T-helper 1 cell treated with Interleukin-12 subunit alpha and Interleukin-12 subunit beta and Interleukin-4 antibody, amounts not matched to agents 30 μg/mL and 1 μg/mL, for 36 hours (primary cell): Measurements from ENCODE around the gene B3GALT4.

ENCODE experiments used
- H3K27ac Mint-ChIP-seq: one replicate; pipeline ENCODE4 v1.8.0; 2021; ENCODE audit warnings: mild to moderate bottlenecking, mixed read lengths
- H3K27me3 Mint-ChIP-seq: one replicate; pipeline ENCODE4 v1.8.0; 2021; ENCODE audit warnings: low read depth, mixed read lengths
- H3K36me3 Mint-ChIP-seq: one replicate; pipeline ENCODE4 v1.8.0; 2021; ENCODE audit warnings: low read depth, mixed read lengths
- H3K4me1 Mint-ChIP-seq: one replicate; pipeline ENCODE4 v1.8.0; 2021; ENCODE audit warnings: low read depth, mixed read lengths
- H3K4me3 Mint-ChIP-seq: one replicate; pipeline ENCODE4 v1.8.0; 2021; ENCODE audit warnings: mild to moderate bottlenecking, moderate library complexity, mixed read lengths
- H3K9me3 Mint-ChIP-seq: one replicate; pipeline ENCODE4 v1.8.0; 2021; ENCODE audit warnings: mixed read lengths

Gene B3GALT4, protein sequence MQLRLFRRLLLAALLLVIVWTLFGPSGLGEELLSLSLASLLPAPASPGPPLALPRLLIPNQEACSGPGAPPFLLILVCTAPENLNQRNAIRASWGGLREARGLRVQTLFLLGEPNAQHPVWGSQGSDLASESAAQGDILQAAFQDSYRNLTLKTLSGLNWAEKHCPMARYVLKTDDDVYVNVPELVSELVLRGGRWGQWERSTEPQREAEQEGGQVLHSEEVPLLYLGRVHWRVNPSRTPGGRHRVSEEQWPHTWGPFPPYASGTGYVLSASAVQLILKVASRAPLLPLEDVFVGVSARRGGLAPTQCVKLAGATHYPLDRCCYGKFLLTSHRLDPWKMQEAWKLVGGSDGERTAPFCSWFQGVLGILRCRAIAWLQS

DNA sequence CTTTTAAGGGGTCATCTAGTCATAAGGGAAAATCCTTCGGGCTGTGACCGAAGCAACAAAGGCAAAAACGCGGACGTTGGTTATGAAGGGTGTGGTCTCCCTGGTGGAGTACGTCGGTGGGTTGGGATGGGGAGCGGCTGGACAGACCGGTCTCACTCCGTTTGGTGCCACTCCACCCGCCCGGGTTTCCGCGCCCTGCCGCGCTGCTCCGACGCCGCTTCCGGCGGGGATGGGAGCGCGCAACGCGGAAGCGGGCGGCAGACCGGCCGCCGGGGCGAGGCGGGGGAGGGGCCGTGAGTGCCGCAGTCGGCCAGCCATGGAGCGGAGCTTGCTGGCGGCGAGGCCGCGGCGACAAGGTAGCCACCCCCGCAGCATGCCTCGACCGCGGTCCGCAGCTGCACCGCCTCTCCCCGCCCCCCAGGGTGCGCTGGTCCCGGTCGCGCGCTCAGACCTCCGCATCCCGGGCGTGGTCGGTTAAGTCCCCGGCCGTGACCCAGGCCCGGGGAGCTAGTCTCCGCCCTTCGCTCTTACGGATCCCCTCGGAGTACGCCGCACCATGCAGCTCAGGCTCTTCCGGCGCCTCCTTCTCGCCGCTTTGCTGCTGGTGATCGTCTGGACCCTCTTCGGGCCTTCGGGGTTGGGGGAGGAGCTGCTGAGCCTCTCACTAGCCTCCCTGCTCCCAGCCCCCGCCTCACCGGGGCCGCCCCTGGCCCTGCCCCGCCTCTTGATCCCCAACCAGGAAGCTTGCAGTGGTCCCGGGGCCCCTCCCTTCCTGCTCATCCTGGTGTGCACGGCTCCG, at the start of gene B3GALT4:
Gene B3GALT4 (plus strand): TSS at position 260 of the 799 bp plus-strand sequence. CDS start 297 bp downstream, at position 557.
- Mint-ChIP-seq H3K27me3 (no peaks in the 10 kb centered on the region), H3K36me3 (peaks cover 56% of the 10 kb centered on the region), H3K27ac (peak within 1 kb of the TSS; percentile 96), H3K4me3 (peak within 1 kb of the TSS; percentile 92), H3K9me3 (no peaks in the 10 kb centered on the region), H3K4me1 (peaks cover 44% of the 10 kb centered on the region)

DNA sequence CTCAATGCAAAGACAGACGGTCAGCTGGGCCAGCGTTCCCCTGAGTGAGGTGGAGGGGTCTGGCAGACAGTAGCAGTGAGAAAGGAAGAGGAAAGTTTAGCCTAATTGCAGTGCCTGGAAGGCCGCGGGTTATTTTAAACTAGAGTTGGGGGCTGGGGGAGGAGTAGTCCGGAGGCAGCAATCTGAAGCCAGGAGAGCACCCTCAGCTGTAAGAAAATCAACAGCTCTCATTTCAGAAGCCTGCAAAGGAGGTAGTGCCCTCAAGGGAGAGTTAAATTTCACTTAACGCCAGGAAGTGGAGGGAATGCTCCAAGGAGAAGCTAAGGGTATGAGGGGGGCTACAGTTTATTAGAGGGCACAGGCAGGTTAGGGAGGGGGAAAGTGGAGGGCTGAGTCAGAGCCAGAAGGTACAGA, 41.7 kb upstream of the B3GALT4 start:
- no peaks in the 10 kb centered on the region for H3K9me3 Mint-ChIP-seq
- H3K4me1 Mint-ChIP-seq: no peaks in the 10 kb centered on the region
- H3K27me3 Mint-ChIP-seq: peaks cover 44% of the 10 kb centered on the region
- no peak overlapping the region for H3K27ac Mint-ChIP-seq
- H3K4me3 Mint-ChIP-seq: no peak overlapping the region
- H3K36me3 Mint-ChIP-seq: no peaks in the 10 kb centered on the region

DNA sequence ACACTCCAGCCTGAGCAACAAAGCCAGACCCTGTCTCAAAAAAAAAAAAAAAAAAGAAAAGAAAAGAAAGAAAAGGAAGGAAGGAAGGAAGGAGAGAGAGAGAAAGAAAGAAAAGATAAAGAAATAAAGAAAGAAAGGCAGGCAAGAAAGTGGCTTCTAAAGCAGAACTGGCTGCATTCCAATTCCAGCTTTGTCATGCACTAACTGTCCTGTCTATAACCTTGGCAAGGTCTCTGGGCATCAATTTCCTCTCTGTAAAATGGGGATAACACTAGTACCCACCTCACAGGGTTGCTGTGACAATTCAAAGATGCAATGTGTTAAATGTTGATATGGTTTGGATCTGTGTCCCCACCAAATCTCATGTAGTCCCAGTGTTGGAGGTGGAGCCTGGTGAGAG, 40.6 kb upstream of the B3GALT4 start:
- H3K27ac Mint-ChIP-seq: no peak overlapping the region
- no peaks in the 10 kb centered on the region for H3K36me3 Mint-ChIP-seq
- no peaks in the 10 kb centered on the region for H3K9me3 Mint-ChIP-seq
- no peak overlapping the region for H3K4me3 Mint-ChIP-seq
- H3K27me3 Mint-ChIP-seq: peaks cover 42% of the 10 kb centered on the region
- no peaks in the 10 kb centered on the region for H3K4me1 Mint-ChIP-seq

DNA sequence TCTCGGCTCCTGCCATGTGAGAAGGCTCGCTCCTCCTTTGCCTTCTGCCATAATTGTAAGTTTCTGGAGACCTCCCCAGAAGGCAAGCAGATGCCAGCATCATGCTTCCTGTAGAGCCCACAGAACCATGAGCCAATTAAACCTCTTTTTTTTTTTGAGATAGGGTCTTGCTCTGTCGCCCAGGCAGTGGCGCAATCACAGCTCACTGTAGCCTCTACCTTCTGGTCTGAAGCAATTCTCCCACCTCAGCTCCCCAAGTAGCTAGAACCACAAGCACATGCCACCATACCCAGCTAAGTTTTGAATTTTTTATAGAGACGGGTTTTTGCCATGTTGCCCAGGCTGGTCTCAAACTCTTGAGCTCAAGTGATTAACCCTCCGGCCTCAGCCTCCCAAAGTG, 40.1 kb upstream of the B3GALT4 start:
- Mint-ChIP-seq H3K9me3 (no peaks in the 10 kb centered on the region), H3K36me3 (no peaks in the 10 kb centered on the region), H3K4me1 (peaks cover 2% of the 10 kb centered on the region), H3K4me3 (no peak overlapping the region), H3K27me3 (peaks cover 41% of the 10 kb centered on the region), H3K27ac (no peak overlapping the region)

DNA sequence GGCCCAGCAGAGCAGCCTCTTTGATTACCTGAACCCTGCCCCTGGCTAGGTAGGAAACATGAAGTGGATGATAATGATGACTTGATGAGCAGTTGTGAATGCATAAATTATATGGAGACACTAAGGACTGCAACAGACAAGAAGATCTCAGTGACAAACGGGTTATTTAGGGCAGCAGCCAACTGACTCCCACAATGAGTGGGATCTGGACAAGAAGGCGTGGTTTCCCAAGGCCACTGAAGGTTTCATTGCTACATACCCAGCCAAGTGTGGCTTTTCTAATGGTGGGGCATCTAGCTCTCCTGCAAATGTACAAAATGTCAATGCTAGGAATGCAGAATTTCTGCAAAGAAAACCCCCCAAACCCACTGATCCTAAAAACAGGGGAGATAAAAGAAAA, 39.2 kb upstream of the B3GALT4 start:
- Mint-ChIP-seq H3K4me3 (no peak overlapping the region), H3K27me3 (peaks cover 42% of the 10 kb centered on the region), H3K27ac (no peak overlapping the region), H3K4me1 (peaks cover 7% of the 10 kb centered on the region), H3K9me3 (no peaks in the 10 kb centered on the region), H3K36me3 (no peaks in the 10 kb centered on the region)

DNA sequence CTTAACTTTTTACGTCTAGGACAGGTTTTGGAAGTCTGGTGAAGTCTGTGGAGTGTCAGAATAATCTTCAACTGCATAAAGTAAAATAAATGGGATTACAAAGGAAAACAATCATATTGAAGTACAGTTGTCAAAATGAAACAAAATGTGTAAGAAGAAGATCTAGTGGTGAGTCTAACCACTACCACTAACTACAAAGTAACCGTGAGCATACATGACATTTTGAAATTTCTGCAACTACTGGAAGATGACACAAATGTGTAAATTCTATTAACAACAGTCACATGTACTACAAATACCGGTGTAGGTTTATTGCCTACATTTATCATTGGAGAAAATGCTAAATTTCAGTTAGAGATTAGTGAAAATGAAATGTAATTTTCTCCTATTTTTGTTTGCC, 35.0 kb upstream of the B3GALT4 start:
- Mint-ChIP-seq H3K9me3 (no peaks in the 10 kb centered on the region), H3K4me1 (peaks cover 7% of the 10 kb centered on the region), H3K4me3 (no peak overlapping the region), H3K27ac (no peak overlapping the region), H3K36me3 (no peaks in the 10 kb centered on the region), H3K27me3 (peaks cover 30% of the 10 kb centered on the region)

DNA sequence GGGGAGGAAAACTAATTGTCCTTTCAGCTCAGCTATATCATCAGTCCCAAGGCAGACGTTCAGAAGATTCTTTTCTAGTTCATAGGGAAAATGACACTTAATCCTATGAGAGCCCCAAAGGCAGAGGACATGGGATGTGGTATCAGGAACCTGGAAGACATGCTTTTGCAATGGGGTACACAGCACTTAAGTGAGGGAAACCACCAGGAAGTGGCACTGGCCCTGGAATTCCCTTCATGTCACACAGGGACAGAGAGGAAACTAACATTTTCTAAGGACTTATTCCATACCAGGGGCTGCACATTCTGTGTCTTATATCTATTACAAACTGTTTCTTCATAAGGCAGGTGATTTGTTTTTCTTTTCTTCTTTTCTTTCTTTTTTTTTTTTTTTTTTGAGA, 33.4 kb upstream of the B3GALT4 start:
- Mint-ChIP-seq H3K4me1 (peaks cover 9% of the 10 kb centered on the region), H3K9me3 (no peaks in the 10 kb centered on the region), H3K4me3 (no peak overlapping the region), H3K27me3 (peaks cover 22% of the 10 kb centered on the region), H3K27ac (no peak overlapping the region), H3K36me3 (no peaks in the 10 kb centered on the region)

DNA sequence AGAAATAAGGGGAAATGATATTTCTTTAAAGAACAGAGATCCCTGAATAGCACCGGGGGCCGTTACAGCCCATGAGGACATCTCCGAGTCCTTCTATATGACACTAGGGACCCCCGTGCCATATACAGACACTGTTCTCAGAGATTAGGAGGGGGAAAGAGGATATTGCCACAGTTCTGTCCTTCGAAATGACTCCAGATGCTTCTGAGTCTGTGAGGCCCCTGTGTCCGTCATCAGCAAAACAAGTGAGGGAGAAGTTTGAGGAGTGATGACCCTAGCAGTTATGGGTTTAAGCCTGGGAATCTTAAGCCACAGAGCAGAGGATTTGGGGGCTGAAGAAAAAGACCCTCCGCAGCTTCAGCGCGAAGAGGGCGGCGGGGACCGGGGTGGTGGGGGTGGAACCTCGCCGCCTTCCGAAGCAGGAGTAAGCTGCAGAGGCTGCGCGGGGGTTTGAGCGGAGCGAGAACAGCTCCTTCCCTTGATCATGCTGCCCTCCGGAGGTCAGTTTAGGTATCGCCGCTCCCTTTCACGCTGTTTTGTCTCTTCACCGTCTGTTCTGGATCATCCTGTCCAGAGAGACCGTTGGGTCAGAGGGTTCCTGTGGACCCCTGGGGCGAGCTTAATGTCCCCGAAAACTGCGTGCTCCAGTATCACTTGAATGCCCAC, 28.8 kb upstream of the B3GALT4 start:
- Mint-ChIP-seq H3K4me3 (peak overlapping the region; percentile 91), H3K36me3 (peaks cover 24% of the 10 kb centered on the region), H3K27ac (peak overlapping the region; percentile 94), H3K4me1 (peaks cover 28% of the 10 kb centered on the region), H3K27me3 (peaks cover 8% of the 10 kb centered on the region), H3K9me3 (no peaks in the 10 kb centered on the region)

DNA sequence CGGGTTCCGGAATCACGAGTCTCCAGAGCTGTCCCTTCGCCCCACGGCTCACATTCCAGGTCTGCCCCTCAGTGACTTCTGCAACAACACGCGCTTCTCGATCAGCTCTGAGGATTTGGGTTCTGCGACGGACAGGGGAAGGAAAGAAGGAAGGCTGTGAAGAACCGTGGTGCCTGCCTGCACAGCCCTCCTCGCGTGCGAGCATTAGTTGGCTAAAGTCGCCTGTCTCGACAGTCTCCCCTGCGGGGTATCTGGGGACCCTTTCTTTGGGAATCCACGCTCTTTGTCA, 28.3 kb upstream of the B3GALT4 start:
- H3K27me3 Mint-ChIP-seq: peaks cover 4% of the 10 kb centered on the region
- H3K4me1 Mint-ChIP-seq: peaks cover 28% of the 10 kb centered on the region
- H3K9me3 Mint-ChIP-seq: no peaks in the 10 kb centered on the region
- peak overlapping the region; percentile 94 for H3K27ac Mint-ChIP-seq
- peaks cover 24% of the 10 kb centered on the region for H3K36me3 Mint-ChIP-seq
- H3K4me3 Mint-ChIP-seq: peak overlapping the region; percentile 91

DNA sequence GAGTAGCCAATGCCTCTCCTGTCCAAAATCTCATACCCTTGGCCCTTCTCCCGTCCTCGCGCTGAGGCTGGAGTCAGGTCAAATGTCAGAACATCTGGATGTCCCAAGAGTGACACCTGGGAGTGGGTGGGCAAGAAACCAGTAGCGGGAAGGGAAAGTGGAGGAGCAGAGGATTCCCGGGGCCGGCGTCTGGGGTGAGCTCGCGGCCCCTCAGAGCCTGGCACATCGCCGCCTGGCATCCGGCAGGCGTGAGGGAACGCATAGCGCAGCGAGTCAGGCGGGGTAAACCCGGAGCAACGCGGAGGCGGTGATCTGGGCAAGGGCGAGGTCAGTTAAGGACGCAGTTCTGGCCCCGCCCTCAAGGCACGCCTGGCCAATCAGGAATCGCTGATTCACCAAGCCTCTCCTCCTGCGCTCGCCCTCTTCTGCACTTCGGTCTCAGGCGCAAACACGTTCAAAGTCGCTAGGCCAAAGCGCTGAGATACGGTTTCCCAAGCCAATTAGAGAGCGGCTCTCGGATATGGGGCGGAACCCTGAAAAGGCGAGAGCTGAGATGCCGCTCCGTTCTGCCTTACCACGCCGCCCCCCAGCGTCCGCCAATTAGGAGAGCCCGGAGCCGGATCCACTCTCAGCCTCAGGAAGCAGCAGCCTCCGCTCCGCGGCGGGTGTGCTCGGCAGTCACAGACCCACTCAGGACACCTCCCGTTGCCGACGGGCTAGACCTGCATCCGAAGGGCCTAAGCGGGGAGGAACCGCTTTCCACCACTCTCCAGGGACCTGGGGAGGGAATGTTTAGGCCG, 27.8 kb upstream of the B3GALT4 start:
- peak overlapping the region; percentile 94 for H3K27ac Mint-ChIP-seq
- peaks cover 24% of the 10 kb centered on the region for H3K36me3 Mint-ChIP-seq
- H3K4me1 Mint-ChIP-seq: peaks cover 28% of the 10 kb centered on the region
- H3K4me3 Mint-ChIP-seq: peak overlapping the region; percentile 91
- H3K9me3 Mint-ChIP-seq: no peaks in the 10 kb centered on the region
- peaks cover 4% of the 10 kb centered on the region for H3K27me3 Mint-ChIP-seq

DNA sequence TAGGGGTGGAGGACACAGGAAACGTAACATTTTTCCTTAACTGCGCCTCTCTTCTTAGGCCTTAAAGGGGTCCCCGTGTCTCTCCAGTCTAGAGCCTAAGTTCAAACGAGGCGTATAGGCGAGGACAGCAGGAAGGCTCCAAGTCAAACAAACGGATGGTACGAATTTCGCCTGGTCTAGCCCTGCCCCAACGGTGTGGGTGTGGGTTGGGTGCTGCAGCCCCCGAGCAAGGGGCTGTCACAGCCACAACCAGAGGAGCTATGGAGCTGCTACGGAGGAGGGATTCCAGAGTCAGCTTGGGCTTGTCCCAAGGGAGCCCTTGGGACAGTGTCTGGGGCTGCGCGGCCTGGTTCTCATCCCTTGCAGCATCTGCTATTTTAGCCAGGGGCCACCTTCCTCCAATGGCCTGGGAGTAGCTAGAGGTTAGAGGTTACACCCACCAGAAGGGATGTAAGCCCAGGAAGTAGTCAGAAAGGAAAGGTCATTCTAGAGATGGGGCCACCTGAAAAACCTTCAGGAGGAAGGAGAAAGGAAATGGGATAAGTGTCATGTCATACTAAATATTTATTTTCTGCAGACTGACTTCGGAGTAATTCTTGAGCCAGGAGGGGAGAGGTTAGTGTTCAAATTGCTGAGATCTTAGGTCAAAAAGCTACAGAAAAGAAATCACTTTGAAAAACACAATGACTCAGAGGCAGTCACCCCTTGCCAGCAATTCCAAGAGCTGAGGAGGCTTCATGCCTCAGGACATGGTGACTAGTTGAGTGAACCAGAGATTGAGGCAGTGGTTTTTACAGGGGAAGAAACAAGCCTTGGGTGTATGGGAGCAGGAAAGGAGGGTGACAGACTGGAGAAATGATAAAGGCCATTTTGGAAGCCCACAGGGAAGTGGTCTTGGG, 26.9 kb upstream of the B3GALT4 start:
- peaks cover 26% of the 10 kb centered on the region for H3K36me3 Mint-ChIP-seq
- peaks cover 28% of the 10 kb centered on the region for H3K4me1 Mint-ChIP-seq
- H3K4me3 Mint-ChIP-seq: peak overlapping the region; percentile 91
- H3K27ac Mint-ChIP-seq: peak overlapping the region; percentile 94
- peaks cover 4% of the 10 kb centered on the region for H3K27me3 Mint-ChIP-seq
- no peaks in the 10 kb centered on the region for H3K9me3 Mint-ChIP-seq

DNA sequence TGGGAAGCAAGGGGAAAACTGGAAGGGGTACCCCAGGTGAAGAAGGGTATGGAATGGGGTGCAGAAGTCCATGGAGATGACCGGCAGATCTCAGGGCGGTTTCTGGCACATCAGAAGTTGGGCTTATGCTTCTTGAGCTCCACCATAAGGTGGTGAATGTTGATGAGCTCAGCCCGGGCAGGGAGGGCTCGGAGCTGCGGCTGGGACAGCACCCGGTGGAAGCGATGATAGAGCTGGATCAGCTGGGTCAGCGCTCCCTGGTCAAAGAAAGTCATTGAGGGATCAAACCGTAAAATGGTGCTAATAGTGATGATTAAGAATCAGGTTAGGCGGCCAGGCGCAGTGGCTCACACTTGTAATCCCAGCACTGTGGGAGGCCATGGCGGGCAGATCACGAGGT, 26.2 kb upstream of the B3GALT4 start:
- H3K36me3 Mint-ChIP-seq: peaks cover 27% of the 10 kb centered on the region
- H3K4me3 Mint-ChIP-seq: peak overlapping the region; percentile 91
- peaks cover 3% of the 10 kb centered on the region for H3K27me3 Mint-ChIP-seq
- H3K27ac Mint-ChIP-seq: peak overlapping the region; percentile 94
- peaks cover 29% of the 10 kb centered on the region for H3K4me1 Mint-ChIP-seq
- H3K9me3 Mint-ChIP-seq: no peaks in the 10 kb centered on the region

DNA sequence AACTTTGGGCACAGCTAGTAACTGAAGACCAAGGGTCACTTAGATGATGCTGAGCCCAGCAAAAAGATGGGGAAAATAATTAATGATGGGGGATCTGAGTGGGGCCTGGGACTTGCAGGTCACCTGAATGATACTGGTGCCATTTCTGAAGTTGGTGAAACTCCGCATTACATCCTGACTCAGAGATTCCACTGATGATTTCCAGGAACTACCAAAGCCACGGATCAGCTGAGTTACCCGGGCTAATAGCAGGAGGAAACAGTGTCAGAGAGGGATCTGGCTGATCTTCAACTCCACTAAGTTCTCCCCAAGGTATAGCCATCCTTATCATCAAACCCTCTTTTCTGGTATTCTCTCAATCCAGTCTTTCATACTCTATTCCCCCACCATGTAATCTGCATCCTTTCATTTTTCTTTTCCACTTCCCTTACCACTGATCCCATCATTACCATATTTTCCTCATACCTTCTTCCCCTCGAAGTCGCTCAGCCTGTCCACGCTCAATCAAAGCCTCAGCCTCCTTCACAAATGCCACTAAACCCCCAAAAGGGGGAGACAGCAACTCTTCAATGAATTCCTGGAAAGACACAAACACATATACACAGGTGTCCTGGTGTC, 25.4 kb upstream of the B3GALT4 start:
- no peaks in the 10 kb centered on the region for H3K27me3 Mint-ChIP-seq
- H3K4me3 Mint-ChIP-seq: peak overlapping the region; percentile 41
- peak overlapping the region; percentile 39 for H3K27ac Mint-ChIP-seq
- H3K4me1 Mint-ChIP-seq: peaks cover 30% of the 10 kb centered on the region
- no peaks in the 10 kb centered on the region for H3K9me3 Mint-ChIP-seq
- peaks cover 27% of the 10 kb centered on the region for H3K36me3 Mint-ChIP-seq
